Fibroblast of mammary gland (primary cell): ENCODE data around the gene CDC42EP1.
"Not testable (repeated sequence)": the region's sequence is repeated elsewhere in the genome, so short reads cannot be mapped to it uniquely, and the experiment has no call there.

ENCODE experiments used
- DNase-seq: peaks from one replicate; pipeline ENCODE4 v3.0.0-alpha.2; 2010; ENCODE audit warnings: low read depth
- H3K4me3 ChIP-seq: 2 replicates; pipeline ENCODE4 v1.5.1; 2011; ENCODE audit warnings: low read depth, mild to moderate bottlenecking, low read length, moderate library complexity; ENCODE audit not compliant: control insufficient read depth
- TF ChIP-seq, protein P1 (sequence below): conservative IDR thresholded peaks from 2 replicates; pipeline ENCODE4 v1.5.1; 2011; ENCODE audit warnings: low read depth, low read length, inconsistent platforms; ENCODE audit not compliant: control insufficient read depth, insufficient read depth

Gene CDC42EP1

DNA sequence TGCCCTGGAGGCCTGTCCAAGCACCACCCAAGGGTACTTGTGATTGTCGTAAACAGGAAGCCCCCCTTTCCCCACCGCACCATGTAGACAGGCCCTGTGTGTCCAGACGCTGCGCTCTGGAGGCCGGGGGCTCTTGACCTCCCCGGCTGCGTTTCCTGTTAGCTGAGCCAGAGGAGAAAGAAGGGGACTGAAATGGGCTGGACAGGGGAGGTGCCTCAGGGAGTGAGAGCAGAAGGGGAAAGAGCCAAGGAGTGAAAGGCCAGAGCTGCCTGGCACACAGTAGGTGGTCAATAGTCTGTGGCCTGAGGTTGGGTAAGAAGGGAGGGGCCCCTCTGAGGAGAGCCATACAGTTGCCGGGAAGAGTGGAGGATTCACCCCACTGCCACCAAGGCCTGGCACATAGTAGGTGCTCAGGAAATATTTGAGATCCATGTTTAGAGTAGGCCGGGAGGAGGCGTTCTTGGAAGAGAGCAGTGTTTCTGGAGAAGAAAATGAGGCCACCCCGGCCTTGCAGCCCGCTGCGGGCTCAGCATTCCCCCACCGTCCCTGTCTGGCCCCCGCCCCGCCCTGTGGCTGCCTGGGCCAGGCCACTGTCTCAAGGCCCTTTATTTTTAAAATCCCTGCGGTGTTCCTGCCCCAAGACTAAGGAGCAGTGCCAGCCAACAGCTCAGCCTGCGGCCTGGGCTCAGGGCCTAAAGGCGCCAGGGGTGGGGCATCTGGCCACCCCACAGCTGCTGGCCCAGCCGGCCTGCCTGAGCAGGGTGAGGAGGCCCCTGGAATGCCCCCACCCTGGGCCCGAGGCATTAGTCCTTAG, 13.6 kb upstream of the CDC42EP1 start:
- peak; percentile 87 for DNase-seq
- no peak overlapping the region for H3K4me3 ChIP-seq
- TF ChIP-seq, protein P1, sequence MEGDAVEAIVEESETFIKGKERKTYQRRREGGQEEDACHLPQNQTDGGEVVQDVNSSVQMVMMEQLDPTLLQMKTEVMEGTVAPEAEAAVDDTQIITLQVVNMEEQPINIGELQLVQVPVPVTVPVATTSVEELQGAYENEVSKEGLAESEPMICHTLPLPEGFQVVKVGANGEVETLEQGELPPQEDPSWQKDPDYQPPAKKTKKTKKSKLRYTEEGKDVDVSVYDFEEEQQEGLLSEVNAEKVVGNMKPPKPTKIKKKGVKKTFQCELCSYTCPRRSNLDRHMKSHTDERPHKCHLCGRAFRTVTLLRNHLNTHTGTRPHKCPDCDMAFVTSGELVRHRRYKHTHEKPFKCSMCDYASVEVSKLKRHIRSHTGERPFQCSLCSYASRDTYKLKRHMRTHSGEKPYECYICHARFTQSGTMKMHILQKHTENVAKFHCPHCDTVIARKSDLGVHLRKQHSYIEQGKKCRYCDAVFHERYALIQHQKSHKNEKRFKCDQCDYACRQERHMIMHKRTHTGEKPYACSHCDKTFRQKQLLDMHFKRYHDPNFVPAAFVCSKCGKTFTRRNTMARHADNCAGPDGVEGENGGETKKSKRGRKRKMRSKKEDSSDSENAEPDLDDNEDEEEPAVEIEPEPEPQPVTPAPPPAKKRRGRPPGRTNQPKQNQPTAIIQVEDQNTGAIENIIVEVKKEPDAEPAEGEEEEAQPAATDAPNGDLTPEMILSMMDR, result no peak

- TF ChIP-seq, protein P1, result no peak
- no peak overlapping the region for H3K4me3 ChIP-seq
- no peak for DNase-seq
These were observed 13.0 kb upstream of the CDC42EP1 start for GRCh38 chr22:37547251-37547741.

- H3K4me3 ChIP-seq, result no peak overlapping the region
- TF ChIP-seq, protein P1, result peak; percentile 31
- DNase-seq, result peak; percentile 48
These were observed 10.6 kb upstream of the CDC42EP1 start for GRCh38 chr22:37549704-37550059.

DNA sequence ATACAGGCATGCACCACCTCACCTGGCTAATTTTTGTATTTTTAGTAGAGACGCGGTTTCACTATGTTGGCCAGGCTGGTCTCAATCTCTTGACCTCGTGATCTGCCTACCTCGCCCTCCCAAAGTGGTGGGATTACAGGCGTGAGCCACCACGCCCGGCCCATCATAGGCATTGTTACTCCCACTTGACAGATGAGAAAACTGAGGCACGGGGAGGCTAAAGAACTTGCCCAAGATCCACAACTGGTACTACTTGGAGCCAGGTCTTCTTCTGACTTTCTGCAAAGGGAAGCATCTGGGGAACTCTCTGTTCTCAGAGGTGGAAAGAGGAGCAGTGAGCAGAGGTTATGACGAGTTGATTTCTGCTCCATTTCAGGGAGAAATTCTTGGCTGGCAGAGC, 9.4 kb upstream of the CDC42EP1 start:
- DNase-seq, H3K4me3 ChIP-seq: not testable (repeated sequence)

GRCh38 chr22:37551981-37552380, 8.3 kb upstream of the CDC42EP1 start:
- no peak overlapping the region for H3K4me3 ChIP-seq
- DNase-seq, result no peak
- TF ChIP-seq, protein P1, result no peak

GRCh38 chr22:37552524-37553163, 7.6 kb upstream of the CDC42EP1 start:
- TF ChIP-seq, protein P1, result no peak
- peak; percentile 41 for DNase-seq
- no peak overlapping the region for H3K4me3 ChIP-seq

DNA sequence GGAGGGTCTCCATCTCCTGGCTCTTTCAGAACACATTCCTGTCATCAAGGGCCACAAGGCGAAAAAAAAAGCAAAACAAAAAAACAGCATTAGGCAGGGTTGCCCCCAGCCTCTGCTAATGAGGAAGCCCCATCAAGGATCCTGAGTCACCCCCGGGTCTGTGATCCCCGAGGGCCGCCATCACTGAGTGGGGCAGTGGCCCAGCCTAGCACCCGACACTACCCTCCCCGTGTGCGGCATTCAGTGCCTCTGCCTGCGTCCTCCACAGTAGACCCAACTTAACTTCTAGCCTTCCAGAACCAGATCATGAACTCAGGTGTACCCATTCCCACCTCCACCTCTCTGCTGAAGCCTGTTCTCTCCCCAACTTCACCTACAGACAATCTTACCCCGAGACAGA, 6.6 kb upstream of the CDC42EP1 start:
- no peak for DNase-seq
- TF ChIP-seq, protein P1, result no peak
- no peak overlapping the region for H3K4me3 ChIP-seq
